Prostate gland (tissue), 2 donors: ENCODE measurements around the gene ZGPAT.

Experiments
- CTCF ChIP-seq, 4 experiments: fragments of 200-600 bp in 2 of 4; fragments of 450-650 bp in 2 of 4; sonication (generic) in 2 of 4; IDR thresholded peaks; 1 replicate in 3 of 4; 2 replicates in 1 of 4; pipeline ENCODE4 v1.5.1; 2016 to 2019; ENCODE audit warnings: antibody characterized with exemption in 4 of 4, mild to moderate bottlenecking in 2 of 4, moderate library complexity in 2 of 4
- POLR2A ChIP-seq: fragments of 450-650 bp; IDR thresholded peaks from one replicate; pipeline ENCODE4 v1.6.1; 2016; ENCODE audit warnings: antibody characterized with exemption, mild to moderate bottlenecking
- POLR2AphosphoS5 ChIP-seq: sonication (generic); formaldehyde crosslinking; IDR thresholded peaks from one replicate; pipeline ENCODE4 v1.6.1; 2017; ENCODE audit warnings: antibody characterized with exemption

DNA sequence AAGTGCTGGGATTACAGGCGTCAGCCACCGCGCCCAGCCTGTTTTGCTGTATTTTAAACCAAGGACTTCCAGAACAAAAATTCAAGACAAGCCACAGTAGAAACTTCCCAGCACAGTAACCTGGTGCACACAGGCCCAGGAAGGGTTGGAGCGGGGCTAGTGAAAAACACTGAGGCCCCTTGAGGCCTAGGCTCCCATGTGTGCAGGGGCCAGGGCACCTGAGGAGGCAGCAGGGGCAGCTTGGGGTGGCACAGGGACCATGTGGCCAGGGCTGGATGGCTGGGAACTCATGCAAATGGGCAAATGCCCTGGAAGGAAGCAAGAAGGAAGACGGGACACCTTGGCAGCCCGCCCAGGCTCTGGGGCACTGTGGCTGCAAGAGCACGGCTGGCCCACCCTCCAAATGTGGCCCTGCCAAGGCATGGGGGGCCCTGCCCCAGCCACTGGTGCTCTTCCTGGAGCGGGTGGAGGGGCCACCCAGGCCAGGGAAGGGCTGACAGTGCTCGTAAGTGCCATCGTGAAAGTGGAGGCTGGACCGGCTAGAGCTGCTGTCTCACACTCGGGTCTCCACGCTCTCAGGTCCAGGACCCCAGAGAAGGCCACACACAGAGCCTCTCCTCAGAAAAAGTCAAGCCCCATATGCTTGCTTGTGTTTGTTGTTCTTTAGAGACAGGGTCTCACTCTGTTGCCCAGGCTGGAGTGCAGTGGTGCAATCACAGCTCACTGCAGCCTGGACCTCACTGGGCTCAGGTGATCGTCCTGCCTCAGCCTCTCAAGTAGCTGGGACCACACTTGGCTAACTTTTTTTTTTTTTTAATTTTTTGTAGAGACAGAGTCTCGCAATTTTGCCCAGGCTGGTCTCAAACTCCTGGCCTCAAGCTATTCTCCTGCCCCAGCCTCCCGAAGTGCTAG lies 42.0 kb downstream of the ZGPAT start:
- no peak for TF ChIP-seq POLR2AphosphoS5
- TF ChIP-seq CTCF (IDR thresholded peaks at IDR 0.05), result no peak
- TF ChIP-seq POLR2A, result no peak
